Skeletal muscle cell (primary cell): Measurements from ENCODE around the gene UBAC2.
"Not testable (repeated sequence)": the region's sequence is repeated elsewhere in the genome, so short reads cannot be mapped to it uniquely, and the experiment has no call there.

Experiments
- DNase-seq: peaks from one replicate; pipeline ENCODE4 v3.0.0-alpha.2; 2010; ENCODE audit warnings: low read depth
- H3K4me3 ChIP-seq: 2 replicates; pipeline ENCODE4 v1.5.1; 2011; ENCODE audit warnings: low read depth, mild to moderate bottlenecking, control low read depth, low read length, moderate library complexity

Gene UBAC2

GRCh38 chr13:99228737-99229691, 28.4 kb downstream of the UBAC2 start:
- DNase-seq, result peak; percentile 7

GRCh38 chr13:99230588-99230987, 29.9 kb downstream of the UBAC2 start:
- not testable (repeated sequence) for DNase-seq, H3K4me3 ChIP-seq

More at GRCh38 chr13:99228737-99229691, 28.4 kb downstream of the UBAC2 start:
- no peak overlapping the region for H3K4me3 ChIP-seq

- H3K4me3 ChIP-seq, result no peak overlapping the region
- no peak for DNase-seq
Observed at GRCh38 chr13:99230991-99231390, 30.3 kb downstream of the UBAC2 start.

- H3K4me3 ChIP-seq, result no peak overlapping the region
- no peak for DNase-seq
Observed at GRCh38 chr13:99231721-99232120, 31.1 kb downstream of the UBAC2 start.

- DNase-seq, result no peak
- no peak overlapping the region for H3K4me3 ChIP-seq
Observed at GRCh38 chr13:99237981-99238662, 37.5 kb downstream of the UBAC2 start.

- no peak for DNase-seq
- no peak overlapping the region for H3K4me3 ChIP-seq
Observed at GRCh38 chr13:99246100-99246499, 45.4 kb downstream of the UBAC2 start.

GRCh38 chr13:99249178-99249577, 48.5 kb downstream of the UBAC2 start:
- H3K4me3 ChIP-seq, DNase-seq: not testable (repeated sequence)

GRCh38 chr13:99249606-99250005, 49.0 kb downstream of the UBAC2 start:
- DNase-seq, H3K4me3 ChIP-seq: not testable (repeated sequence)

- no peak overlapping the region for H3K4me3 ChIP-seq
- no peak for DNase-seq
Observed at GRCh38 chr13:99250982-99251825, 50.5 kb downstream of the UBAC2 start.

GRCh38 chr13:99251921-99252320, 51.3 kb downstream of the UBAC2 start:
- DNase-seq, result no peak

GRCh38 chr13:99254830-99255229, 54.2 kb downstream of the UBAC2 start:
- no peak overlapping the region for H3K4me3 ChIP-seq
- DNase-seq, result no peak

More at GRCh38 chr13:99251921-99252320, 51.3 kb downstream of the UBAC2 start:
- H3K4me3 ChIP-seq, result no peak overlapping the region

- H3K4me3 ChIP-seq, result no peak overlapping the region
- DNase-seq, result no peak
Observed at GRCh38 chr13:99255271-99255670, 54.6 kb downstream of the UBAC2 start.

- DNase-seq, result no peak
- H3K4me3 ChIP-seq, result no peak overlapping the region
Observed at GRCh38 chr13:99256283-99256682, 55.6 kb downstream of the UBAC2 start.

GRCh38 chr13:99256709-99257108, 56.1 kb downstream of the UBAC2 start:
- no peak overlapping the region for H3K4me3 ChIP-seq
- no peak for DNase-seq

GRCh38 chr13:99257291-99257690, 56.6 kb downstream of the UBAC2 start:
- H3K4me3 ChIP-seq, result no peak overlapping the region
- no peak for DNase-seq

GRCh38 chr13:99258210-99258860, 57.7 kb downstream of the UBAC2 start, which contains the start of gene GPR18:
GPR18 (minus strand) TSS chr13:99258379; CDS start chr13:99255872, 2,507 bp downstream.
- DNase-seq, result no peak
- H3K4me3 ChIP-seq, result no peak within 1 kb of the TSS

GRCh38 chr13:99258946-99259345, 58.3 kb downstream of the UBAC2 start:
- no peak overlapping the region for H3K4me3 ChIP-seq
- DNase-seq, result no peak

GRCh38 chr13:99260216-99260615, 59.6 kb downstream of the UBAC2 start:
- no peak overlapping the region for H3K4me3 ChIP-seq
- DNase-seq, result no peak

GRCh38 chr13:99261059-99261458, 60.4 kb downstream of the UBAC2 start:
- no peak overlapping the region for H3K4me3 ChIP-seq
- DNase-seq, result no peak
